Hepatocyte (in vitro differentiated cells): ENCODE results near the gene DOCK3.

Experiments used
- EZH2 ChIP-seq: fragments of 200-600 bp; sonication (generic); IDR thresholded peaks from 2 replicates; pipeline ENCODE4 v1.6.1; 2016; ENCODE audit warnings: antibody characterized with exemption, mild to moderate bottlenecking, borderline replicate concordance
- EZH2phosphoT487 ChIP-seq: fragments of 200-600 bp; sonication (generic); IDR thresholded peaks from one replicate; pipeline ENCODE4 v1.6.1; 2018; ENCODE audit warnings: antibody characterized with exemption, mild to moderate bottlenecking, low read depth, moderate library complexity; ENCODE audit not compliant: unreplicated experiment, severe bottlenecking
- TF ChIP-seq, protein P1 (sequence below): fragments of 200-600 bp; sonication (generic); IDR thresholded peaks from 2 replicates; pipeline ENCODE4 v1.5.1; 2016; ENCODE audit warnings: antibody characterized with exemption, mild to moderate bottlenecking; ENCODE audit not compliant: poor library complexity

DNA sequence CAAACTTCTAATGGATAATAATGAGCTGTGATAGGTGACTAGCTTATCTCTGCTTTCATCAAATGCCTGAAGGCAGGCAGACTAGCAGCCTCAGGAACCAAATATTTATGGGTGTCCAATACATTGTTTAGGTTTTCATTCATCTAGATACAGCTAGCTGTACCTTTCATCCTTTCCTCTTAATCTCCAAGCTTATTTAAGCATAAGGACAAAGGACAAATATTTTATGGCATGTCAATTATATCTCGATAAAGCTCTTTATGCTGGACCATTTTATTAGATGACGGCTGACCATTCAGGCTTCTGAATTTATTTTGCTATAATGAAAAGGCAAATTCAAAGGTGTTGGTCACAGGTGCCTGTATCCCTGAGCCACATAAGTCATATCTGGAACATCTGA lies 733.3 kb downstream of the DOCK3 start:
- TF ChIP-seq, protein P1, sequence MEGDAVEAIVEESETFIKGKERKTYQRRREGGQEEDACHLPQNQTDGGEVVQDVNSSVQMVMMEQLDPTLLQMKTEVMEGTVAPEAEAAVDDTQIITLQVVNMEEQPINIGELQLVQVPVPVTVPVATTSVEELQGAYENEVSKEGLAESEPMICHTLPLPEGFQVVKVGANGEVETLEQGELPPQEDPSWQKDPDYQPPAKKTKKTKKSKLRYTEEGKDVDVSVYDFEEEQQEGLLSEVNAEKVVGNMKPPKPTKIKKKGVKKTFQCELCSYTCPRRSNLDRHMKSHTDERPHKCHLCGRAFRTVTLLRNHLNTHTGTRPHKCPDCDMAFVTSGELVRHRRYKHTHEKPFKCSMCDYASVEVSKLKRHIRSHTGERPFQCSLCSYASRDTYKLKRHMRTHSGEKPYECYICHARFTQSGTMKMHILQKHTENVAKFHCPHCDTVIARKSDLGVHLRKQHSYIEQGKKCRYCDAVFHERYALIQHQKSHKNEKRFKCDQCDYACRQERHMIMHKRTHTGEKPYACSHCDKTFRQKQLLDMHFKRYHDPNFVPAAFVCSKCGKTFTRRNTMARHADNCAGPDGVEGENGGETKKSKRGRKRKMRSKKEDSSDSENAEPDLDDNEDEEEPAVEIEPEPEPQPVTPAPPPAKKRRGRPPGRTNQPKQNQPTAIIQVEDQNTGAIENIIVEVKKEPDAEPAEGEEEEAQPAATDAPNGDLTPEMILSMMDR, result no peak
- no peak for TF ChIP-seq EZH2
- no peak for TF ChIP-seq EZH2phosphoT487
